HTERT RPE-1 (cell line): Measurements from ENCODE around the gene ARHGEF18.

Source experiments
- in situ Hi-C: fragments of 300-500 bp; cut with MboI; formaldehyde crosslinking; loops from 4 replicates; pipeline ENCODE4 v1.14.3; 2020; ENCODE audit warnings: low sequenced_read_pairs

The ARHGEF18 gene

GRCh38 chr19:7381073-7381390 lies 32.3 kb downstream of the ARHGEF18 start:
- in situ Hi-C loops = no loop called here

- in situ Hi-C loops = no loop called here
Observed at GRCh38 chr19:7382694-7383093, 34.0 kb downstream of the ARHGEF18 start.

- in situ Hi-C loops = no loop called here
Observed at GRCh38 chr19:7383284-7383683, 34.5 kb downstream of the ARHGEF18 start.

GRCh38 chr19:7385062-7385461 lies 36.3 kb downstream of the ARHGEF18 start:
- in situ Hi-C loops = no loop called here

- in situ Hi-C loops = no loop called here
Observed at GRCh38 chr19:7386308-7386707, 37.6 kb downstream of the ARHGEF18 start.

GRCh38 chr19:7386769-7387168 lies 38.0 kb downstream of the ARHGEF18 start:
- in situ Hi-C loops = no loop called here

GRCh38 chr19:7391218-7391670 lies 42.5 kb downstream of the ARHGEF18 start:
- in situ Hi-C loops = no loop called here

- in situ Hi-C loops = no loop called here
Observed at GRCh38 chr19:7393459-7393858, 44.7 kb downstream of the ARHGEF18 start.

GRCh38 chr19:7393939-7394730 lies 45.4 kb downstream of the ARHGEF18 start:
- in situ Hi-C loops = no loop called here

- in situ Hi-C loops = no loop called here
Observed at GRCh38 chr19:7394731-7395359, 46.1 kb downstream of the ARHGEF18 start.

GRCh38 chr19:7395360-7396066 lies 46.8 kb downstream of the ARHGEF18 start:
- in situ Hi-C loops = no loop called here

- in situ Hi-C loops = no loop called here
Observed at GRCh38 chr19:7397687-7398086, 49.0 kb downstream of the ARHGEF18 start.
